WTC11 (cell line): ENCODE data around the gene MGAT3. TPM values are rescaled to one million over a fixed set of nuclear protein-coding genes. Genes with fewer than 3 reads are reported as not detected.

ENCODE experiments used
- ATAC-seq: fragments of 200-7000 bp; cut with Tn5 transposase; 2 replicates; pipeline ENCODE4 v1.10.0; 2021; ENCODE audit warnings: mild to moderate bottlenecking, moderate library complexity
- CTCF ChIA-PET: fragments of 300-600 bp; sonication (Branson Sonifier 250); formaldehyde crosslinking; loops from one replicate; lab custom pipeline; 2021; ENCODE audit warnings: antibody characterized with exemption; lab: Charles Lee
- POLR2A ChIA-PET: fragments of 350-600 bp; sonication (Branson Sonifier 250); formaldehyde crosslinking; loops from one replicate; lab custom pipeline; 2021; ENCODE audit warnings: antibody characterized with exemption; lab: Charles Lee
- DNase-seq: peaks from one replicate; pipeline ENCODE4 v3.0.0; 2021; ENCODE audit warnings: low spot score
- H3K27ac Mint-ChIP-seq: 2 replicates; pipeline ENCODE4 v1.8.0; 2021; ENCODE audit warnings: mixed read lengths
- H3K27me3 Mint-ChIP-seq: 2 replicates; pipeline ENCODE4 v1.8.0; 2021; ENCODE audit warnings: low read depth, mild to moderate bottlenecking, moderate library complexity, mixed read lengths
- H3K36me3 Mint-ChIP-seq: 2 replicates; pipeline ENCODE4 v1.8.0; 2021; ENCODE audit warnings: mixed read lengths
- H3K4me1 Mint-ChIP-seq: 2 replicates; pipeline ENCODE4 v1.8.0; 2022; ENCODE audit warnings: mixed read lengths
- H3K4me3 Mint-ChIP-seq: 2 replicates; pipeline ENCODE4 v1.8.0; 2021; ENCODE audit warnings: mild to moderate bottlenecking, moderate library complexity, mixed read lengths
- H3K9me3 Mint-ChIP-seq: 2 replicates; pipeline ENCODE4 v1.8.0; 2021; ENCODE audit warnings: mixed read lengths
- ARID4B ChIP-seq: sonication (generic); formaldehyde crosslinking; IDR thresholded peaks from 2 replicates; pipeline ENCODE4 v1.8.0; 2023; ENCODE audit warnings: missing genetic modification reagents, mild to moderate bottlenecking, borderline replicate concordance
- ATF3 ChIP-seq: sonication (generic); formaldehyde crosslinking; conservative IDR thresholded peaks from 2 replicates; pipeline ENCODE4 v1.8.1; 2022; ENCODE audit warnings: mild to moderate bottlenecking, missing genetic modification reagents
- CREM ChIP-seq: sonication (generic); formaldehyde crosslinking; IDR thresholded peaks from 2 replicates; pipeline ENCODE4 v1.8.1; 2022; ENCODE audit warnings: mild to moderate bottlenecking, missing genetic modification reagents, moderate library complexity
- CTCF ChIP-seq: fragments of 200-600 bp; IDR thresholded peaks from 2 replicates; pipeline ENCODE4 v1.8.0; 2022; ENCODE audit warnings: antibody characterized with exemption
- ESRRA ChIP-seq: sonication (generic); formaldehyde crosslinking; IDR thresholded peaks from 2 replicates; pipeline ENCODE4 v1.8.1; 2022; ENCODE audit warnings: mild to moderate bottlenecking, missing genetic modification reagents, borderline replicate concordance
- ETV6 ChIP-seq: sonication (generic); formaldehyde crosslinking; IDR thresholded peaks from 2 replicates; pipeline ENCODE4 v1.8.1; 2022; ENCODE audit warnings: mild to moderate bottlenecking, missing genetic modification reagents
- FOXK1 ChIP-seq: sonication (generic); formaldehyde crosslinking; IDR thresholded peaks from 2 replicates; pipeline ENCODE4 v1.8.0; 2022; ENCODE audit warnings: mild to moderate bottlenecking, moderate library complexity, missing genetic modification reagents
- GTF2I ChIP-seq: fragments of 250-450 bp; sonication (Bioruptor Pico); conservative IDR thresholded peaks from 2 replicates; pipeline ENCODE4 v1.4.0; 2021; ENCODE audit warnings: mild to moderate bottlenecking
- IRF2 ChIP-seq: sonication (generic); formaldehyde crosslinking; IDR thresholded peaks from 2 replicates; pipeline ENCODE4 v1.8.0; 2022; ENCODE audit warnings: low read depth, missing genetic modification reagents, borderline replicate concordance
- NFE2L1 ChIP-seq: sonication (generic); formaldehyde crosslinking; IDR thresholded peaks from 2 replicates; pipeline ENCODE4 v1.8.1; 2023; ENCODE audit warnings: missing genetic modification reagents
- PRDM15 ChIP-seq: sonication (generic); formaldehyde crosslinking; IDR thresholded peaks from 2 replicates; pipeline ENCODE4 v1.8.0; 2022; ENCODE audit warnings: missing genetic modification reagents
- SP1 ChIP-seq: sonication (generic); formaldehyde crosslinking; conservative IDR thresholded peaks from 2 replicates; pipeline ENCODE4 v1.8.1; 2022; ENCODE audit warnings: missing genetic modification reagents
- TEAD1 ChIP-seq: sonication (generic); formaldehyde crosslinking; IDR thresholded peaks from 2 replicates; pipeline ENCODE4 v1.8.0; 2022; ENCODE audit warnings: mild to moderate bottlenecking, missing genetic modification reagents
- TEAD4 ChIP-seq: sonication (generic); formaldehyde crosslinking; IDR thresholded peaks from 2 replicates; pipeline ENCODE4 v1.8.0; 2022; ENCODE audit warnings: mild to moderate bottlenecking, missing genetic modification reagents
- USF1 ChIP-seq: sonication (generic); formaldehyde crosslinking; IDR thresholded peaks from 2 replicates; pipeline ENCODE4 v1.8.0; 2022; ENCODE audit warnings: mild to moderate bottlenecking, missing genetic modification reagents
- ZNF121 ChIP-seq: sonication (generic); formaldehyde crosslinking; IDR thresholded peaks from 2 replicates; pipeline ENCODE4 v1.8.0; 2023; ENCODE audit warnings: missing genetic modification reagents
- ZNF423 ChIP-seq: fragments of 250-450 bp; sonication (Bioruptor Pico); IDR thresholded peaks from 2 replicates; pipeline ENCODE4 v2.1.2; 2022; ENCODE audit warnings: mild to moderate bottlenecking, moderate library complexity
- ZNF671 ChIP-seq: fragments of 250-450 bp; sonication (Bioruptor Pico); IDR thresholded peaks from 2 replicates; pipeline ENCODE4 v1.8.0; 2021; ENCODE audit warnings: mild to moderate bottlenecking
- total RNA-seq: library from RNA; stranded (reverse); gene quantifications from 3 replicates; pipeline ENCODE4 v1.2.3, GENCODE V29; 2021

Gene MGAT3
- total RNA-seq, 1 experiment from 2014 or later, result 11.4 TPM

- H3K27me3 Mint-ChIP-seq, result peaks cover 32% of the 10 kb centered on the region
- H3K4me1 Mint-ChIP-seq, result peaks cover 39% of the 10 kb centered on the region
- ATAC-seq (no peak), DNase-seq (no peak)
- ChIA-PET POLR2A (interaction anchor here (0.6 kb wide), 1 partner anchor 560 kb away, joined by 3 read pairs; no protein-coding TSS in a partner anchor), CTCF (interaction anchor here (0.8 to 2.6 kb wide), 11 partner anchors 9 to 109 kb away, joined by 3 to 21 read pairs (median 6); partner anchors contain the start of gene TAB1)
- TF ChIP-seq ESRRA (CRISPR knock-in tag) (no peak), ARID4B (CRISPR knock-in tag) (no peak)
- peak overlapping the region; percentile 8; the same call in 1 of the 2 replicates for H3K27ac Mint-ChIP-seq
- H3K4me3 Mint-ChIP-seq, result no peak overlapping the region
- H3K36me3 Mint-ChIP-seq, result no peaks in the 10 kb centered on the region
- H3K9me3 Mint-ChIP-seq, result no peaks in the 10 kb centered on the region
Measured at GRCh38 chr22:39452740-39453040, 4.1 kb upstream of the MGAT3 start.

- TF ChIP-seq NFE2L1 (CRISPR knock-in tag), result no peak
- peak; percentile 76 for TF ChIP-seq ZNF423 (CRISPR knock-in tag)
- TF ChIP-seq ZNF121 (CRISPR knock-in tag), result 0 out of 2 replicates have a peak, but pooled peaks have one; percentile 7
- 0 out of 2 replicates have a peak, but pooled peaks have one; percentile 65 for TF ChIP-seq GTF2I (CRISPR knock-in tag)
- peaks cover 39% of the 10 kb centered on the region for H3K4me1 Mint-ChIP-seq
- no peak overlapping the region; the same call in 1 of the 2 replicates for H3K27ac Mint-ChIP-seq
- ATAC-seq (peak; percentile 10), DNase-seq (no peak)
- no peaks in the 10 kb centered on the region for H3K36me3 Mint-ChIP-seq
- no peaks in the 10 kb centered on the region for H3K9me3 Mint-ChIP-seq
- H3K27me3 Mint-ChIP-seq, result peaks cover 41% of the 10 kb centered on the region
- POLR2A ChIA-PET, result interaction anchor here (0.5 to 1.2 kb wide), 3 partner anchors 66 to 72 kb away, joined by 3 to 5 read pairs (median 3); partner anchors contain the start of gene ATF4
- CTCF ChIA-PET, result interaction anchor here (0.7 to 2.6 kb wide), 14 partner anchors 9 to 145 kb away, joined by 3 to 21 read pairs (median 3); partner anchors contain the start of genes ATF4, MIEF1 and TAB1
- H3K4me3 Mint-ChIP-seq, result no peak overlapping the region
Measured at GRCh38 chr22:39453765-39454378, 2.9 kb upstream of the MGAT3 start.

GRCh38 chr22:39454385-39454871, 2.4 kb upstream of the MGAT3 start:
- Mint-ChIP-seq H3K27ac (no peak overlapping the region; the same call in 1 of the 2 replicates), H3K4me1 (peaks cover 39% of the 10 kb centered on the region), H3K9me3 (no peaks in the 10 kb centered on the region), H3K4me3 (peak overlapping the region; percentile 17; the same call in 1 of the 2 replicates), H3K36me3 (no peaks in the 10 kb centered on the region), H3K27me3 (peaks cover 47% of the 10 kb centered on the region)
- ATAC-seq (peak; percentile 16), DNase-seq (no peak)
- TF ChIP-seq ZNF671 (CRISPR knock-in tag), result no peak
- TF ChIP-seq TEAD1 (CRISPR knock-in tag), result no peak
- no peak for TF ChIP-seq CREM (CRISPR knock-in tag)
- no peak for TF ChIP-seq ATF3 (CRISPR knock-in tag)
- no peak for TF ChIP-seq TEAD4 (CRISPR knock-in tag)
- TF ChIP-seq PRDM15 (CRISPR knock-in tag), result no peak
- no peak for TF ChIP-seq IRF2 (CRISPR knock-in tag)
- TF ChIP-seq CTCF, result no peak
- TF ChIP-seq FOXK1 (CRISPR knock-in tag), result no peak
- TF ChIP-seq USF1 (CRISPR knock-in tag), result no peak
- TF ChIP-seq SP1 (CRISPR knock-in tag), result no peak
- TF ChIP-seq ETV6, result no peak
- ChIA-PET CTCF (interaction anchor here (0.7 to 2.6 kb wide), 14 partner anchors 8 to 145 kb away, joined by 3 to 21 read pairs (median 3); partner anchors contain the start of genes ATF4, MIEF1 and TAB1), POLR2A (interaction anchor here (0.5 to 1.2 kb wide), 3 partner anchors 66 to 72 kb away, joined by 3 to 5 read pairs (median 3); partner anchors contain the start of gene ATF4)
